Left lung (tissue), 10 donors: Measurements from ENCODE around the gene RSPO3. TPM values are rescaled to one million over a fixed set of nuclear protein-coding genes. Genes with fewer than 3 reads are reported as not detected.

Experiments used
- ATAC-seq: fragments of 200-7000 bp; cut with Tn5 transposase; one replicate; pipeline ENCODE4 v1.9.1; 2020; ENCODE audit warnings: moderate library complexity
- DNase-seq, 4 donors: peaks; one replicate each; pipeline ENCODE4 v3.0.0-alpha.2; 2013 to 2020
- H3K27ac ChIP-seq, 2 donors: fragments of 200-600 bp; sonication (generic) in 1 of 2; one replicate each; pipeline versions ENCODE4 v1.5.0 to v1.8.0; 2020 to 2021
- H3K27me3 ChIP-seq, 2 donors: fragments of 200-600 bp; sonication (generic) in 1 of 2; one replicate each; pipeline versions ENCODE4 v1.5.0 to v1.8.0; 2020 to 2021
- H3K36me3 ChIP-seq, 2 donors: fragments of 200-600 bp; sonication (generic) in 1 of 2; one replicate each; pipeline versions ENCODE4 v1.5.0 to v1.8.0; 2020 to 2021
- H3K4me1 ChIP-seq, 2 donors: fragments of 200-600 bp; one replicate each; pipeline ENCODE4 v1.8.0; 2021
- H3K4me3 ChIP-seq, 2 donors: fragments of 200-600 bp; sonication (generic) in 1 of 2; one replicate each; pipeline versions ENCODE4 v1.5.0 to v1.8.0; 2020 to 2021; ENCODE audit warnings: mild to moderate bottlenecking in 1 of 2
- H3K9me3 ChIP-seq, 2 donors: fragments of 200-600 bp; sonication (generic) in 1 of 2; one replicate each; pipeline versions ENCODE4 v1.5.0 to v1.8.0; 2020 to 2021
- CTCF ChIP-seq, 2 donors: fragments of 200-600 bp; sonication (generic) in 1 of 2; IDR thresholded peaks; one replicate each; pipeline versions ENCODE4 v1.5.0 to v1.8.0; 2021; ENCODE audit warnings: antibody characterized with exemption in 2 of 2
- intact Hi-C, 2 donors: fragments of 100-400 bp; cut with DNase I; formaldehyde crosslinking; loops; one replicate each; pipeline versions ENCODE4 v1.11.2 to v1.14.2; 2022
- polyA plus RNA-seq, 6 donors: library from polyadenylated mRNA; unstranded; fragments of 120-200 nt; gene quantifications; one replicate each; pipeline ENCODE4 v1.2.1, GENCODE V29; 2013; ENCODE audit not compliant: insufficient read length in 6 of 6
- total RNA-seq, 2 donors: library from RNA; stranded (reverse); fragmentation: NEBNext Ultra II Directional; extraction: Animal tissue kit (Norgen Biotek cat#: 25700); gene quantifications; one replicate each; pipeline ENCODE4 v1.2.1, GENCODE V29; 2021
- donor health status: DM: no; HTN: yes; CAD: no.
- donor health status: DM: no; HTN: no; CAD: no.

Gene RSPO3
- total and polyA plus RNA-seq, 8 donors: 4.9 to 12.9 (median 5.9) TPM

DNA sequence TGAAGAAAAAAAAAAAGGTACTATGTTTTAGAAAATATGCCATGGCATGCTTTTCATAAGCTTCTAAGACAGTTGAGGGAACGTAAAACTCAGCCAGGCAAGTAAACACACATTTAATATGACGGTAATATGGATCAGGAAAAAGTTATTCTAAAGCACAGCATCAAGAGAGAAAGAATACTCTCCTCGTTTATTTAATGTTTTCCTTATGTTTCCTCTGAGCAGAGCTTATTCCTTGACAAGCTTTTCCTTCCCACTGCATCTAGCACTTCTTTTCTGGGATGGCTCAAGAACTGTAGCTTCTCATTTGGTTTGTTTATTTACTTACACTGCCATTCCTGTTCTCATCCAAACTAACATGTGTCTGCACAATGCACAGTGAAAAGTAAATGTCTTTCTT is 2.7 kb upstream of the RSPO3 start:
- H3K27me3 ChIP-seq: peaks cover 20 to 60% of the 10 kb centered on the region in 2 donors
- no peak for TF ChIP-seq CTCF (IDR thresholded peaks at IDR 0.05)
- no peak overlapping the region for H3K27ac ChIP-seq
- intact Hi-C loops: no loop called here
- DNase-seq (no peak), ATAC-seq (no peak)
- H3K36me3 ChIP-seq: no peaks in the 10 kb centered on the region
- H3K9me3 ChIP-seq: no peaks in the 10 kb centered on the region
- H3K4me3 ChIP-seq: no peak overlapping the region
- H3K4me1 ChIP-seq: peaks cover 10 to 26% of the 10 kb centered on the region in 2 donors

- peak overlapping the region; percentile 33 to 53 for H3K27ac ChIP-seq
These were observed 533 bp upstream of the RSPO3 start for GRCh38 chr6:127117979-127118297.

GRCh38 chr6:127119102-127120022 is 891 bp downstream of the RSPO3 start:
- Histone ChIP-seq H3K27me3 (peaks cover 27 to 90% of the 10 kb centered on the region in 2 donors), H3K27ac (peak overlapping the region in 1 of 2 donors; percentile 4), H3K36me3 (no peaks in the 10 kb centered on the region), H3K4me3 (peak overlapping the region; percentile 40 to 44), H3K4me1 (peaks cover 16 to 31% of the 10 kb centered on the region in 2 donors), H3K9me3 (no peaks in the 10 kb centered on the region)
- ATAC-seq (peak; percentile 28), DNase-seq (peak in 3 of 4 donors; percentile 32 to 82 (median 36))
- intact Hi-C loops: no loop called here
- TF ChIP-seq CTCF (IDR thresholded peaks at IDR 0.05): no peak

More at GRCh38 chr6:127117979-127118297, 533 bp upstream of the RSPO3 start:
- Histone ChIP-seq H3K4me1 (peaks cover 16 to 31% of the 10 kb centered on the region in 2 donors), H3K4me3 (peak overlapping the region; percentile 40 to 44), H3K36me3 (no peaks in the 10 kb centered on the region), H3K27me3 (peaks cover 27 to 82% of the 10 kb centered on the region in 2 donors), H3K9me3 (no peaks in the 10 kb centered on the region)
- DNase-seq (peak in 1 of 4 donors; percentile 58), ATAC-seq (no peak)
- TF ChIP-seq CTCF (IDR thresholded peaks at IDR 0.05): no peak
- intact Hi-C loops: no loop called here

GRCh38 chr6:127120023-127120786 is 1.7 kb downstream of the RSPO3 start:
- intact Hi-C loops: no loop called here
- no peak for TF ChIP-seq CTCF (IDR thresholded peaks at IDR 0.05)
- Histone ChIP-seq H3K4me3 (peak overlapping the region; percentile 40 to 44), H3K27me3 (peaks cover 27 to 86% of the 10 kb centered on the region in 2 donors), H3K36me3 (no peaks in the 10 kb centered on the region), H3K27ac (no peak overlapping the region), H3K9me3 (no peaks in the 10 kb centered on the region), H3K4me1 (peaks cover 16 to 31% of the 10 kb centered on the region in 2 donors)
- DNase-seq (peak in 2 of 4 donors; percentile 33 to 70), ATAC-seq (peak; percentile 12)
